GM19463 (cell line): ENCODE measurements around the gene CDAN1.
"Not testable (repeated sequence)": the region's sequence is repeated elsewhere in the genome, so short reads cannot be mapped to it uniquely, and the experiment has no call there.

Experiments
- ATAC-seq: cut with Tn5 transposase; IDR thresholded peaks from one replicate; pipeline ENCODE4 v1.9.1; 2021; ENCODE audit warnings: mild to moderate bottlenecking, moderate library complexity; ENCODE audit not compliant: unreplicated experiment

The CDAN1 gene

GRCh38 chr15:42710662-42711061 is 26.3 kb downstream of the CDAN1 start:
- ATAC-seq: no peak

- no peak for ATAC-seq
Observed at GRCh38 chr15:42707873-42708544, 28.9 kb downstream of the CDAN1 start.

GRCh38 chr15:42707068-42707467 is 29.9 kb downstream of the CDAN1 start:
- no peak for ATAC-seq

DNA sequence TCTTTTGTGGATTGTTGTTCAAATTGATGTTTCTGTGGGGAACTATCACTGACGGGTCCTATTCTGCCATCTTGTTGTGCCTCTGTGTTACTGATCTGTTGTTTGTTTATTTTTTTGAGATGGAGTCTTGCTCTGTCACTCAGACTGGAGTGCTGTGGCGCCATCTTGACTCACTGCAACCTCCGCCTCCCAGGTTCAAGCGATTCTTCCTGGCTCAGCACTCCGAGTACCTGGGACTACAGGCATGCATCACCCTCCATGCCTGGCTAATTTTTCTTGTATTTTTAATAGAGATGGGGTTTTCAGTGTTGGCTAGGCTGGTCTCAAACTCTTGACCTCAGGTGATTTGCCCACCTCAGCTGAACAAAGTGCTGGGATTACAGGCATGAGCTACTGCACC is 31.6 kb downstream of the CDAN1 start:
- ATAC-seq: no peak

DNA sequence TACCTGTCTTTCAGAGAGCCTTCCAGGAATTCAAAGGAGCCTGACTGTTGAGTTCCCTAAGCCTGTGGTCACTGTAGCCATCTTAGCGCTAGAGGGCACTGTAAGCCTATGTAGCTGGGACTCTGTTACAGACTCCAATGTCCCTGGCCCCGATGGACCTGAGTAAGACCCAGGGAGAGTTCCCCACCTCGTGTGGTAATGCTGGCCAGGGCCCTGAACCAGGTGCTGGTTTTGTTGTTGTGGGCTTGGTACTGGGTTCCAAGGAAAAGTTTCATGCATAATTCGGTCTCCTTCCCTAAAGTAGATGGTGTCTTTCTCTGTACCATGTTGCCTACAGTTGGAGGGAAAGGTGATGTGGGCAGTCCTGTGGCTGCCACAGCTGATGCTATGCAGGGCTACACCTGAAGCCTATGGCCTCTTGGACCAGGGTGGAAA is 32.4 kb downstream of the CDAN1 start:
- ATAC-seq: no peak

- no peak for ATAC-seq
Observed at GRCh38 chr15:42696626-42697025, 40.3 kb downstream of the CDAN1 start.

DNA sequence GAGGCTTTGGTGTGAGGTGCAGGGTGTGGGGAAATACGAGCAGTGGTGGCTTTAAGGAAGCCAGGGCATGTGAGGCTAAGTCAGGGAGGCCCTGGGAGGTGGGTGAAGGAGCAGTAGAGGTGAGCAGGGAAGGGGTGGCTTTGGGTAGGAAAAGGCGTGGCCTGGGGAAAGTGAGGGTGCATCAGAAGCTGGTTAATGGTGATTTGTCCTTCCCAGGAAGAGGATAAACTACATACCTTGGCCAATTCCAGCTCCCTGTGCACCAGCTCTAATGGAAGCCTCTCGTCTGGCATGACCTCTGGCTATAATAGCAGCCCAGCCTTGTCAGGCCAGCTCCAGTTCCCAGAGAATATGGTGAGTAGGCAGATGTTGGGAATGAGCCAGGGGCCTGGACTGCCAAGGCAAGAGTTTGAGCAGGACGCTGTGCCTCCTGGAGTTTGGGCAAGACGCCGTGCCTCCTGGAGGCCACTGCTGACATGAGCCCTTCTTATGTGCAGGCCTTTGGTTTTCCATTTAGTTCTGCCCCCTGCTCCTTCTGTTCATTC is 41.3 kb downstream of the CDAN1 start:
- no peak for ATAC-seq

DNA sequence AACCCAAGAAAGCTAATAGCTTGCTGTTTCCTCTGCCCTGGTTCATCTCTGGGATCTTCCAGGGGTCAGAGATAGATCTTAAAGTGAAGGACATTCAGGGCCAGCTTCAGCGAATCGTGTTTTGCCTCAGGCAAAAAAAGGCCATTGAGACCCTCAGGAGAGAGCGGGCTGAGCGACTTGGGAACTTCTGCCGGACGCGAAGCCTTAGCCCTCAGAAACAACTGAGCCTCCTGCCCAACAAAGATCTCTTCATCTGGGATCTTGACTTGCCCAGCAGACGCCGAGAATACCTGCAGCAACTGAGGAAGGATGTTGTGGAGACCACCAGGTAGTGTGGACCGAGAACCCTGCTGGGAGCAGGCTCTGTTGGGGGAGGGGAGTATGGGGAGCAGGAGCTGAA is 42.5 kb downstream of the CDAN1 start:
- no peak for ATAC-seq

- ATAC-seq: no peak
Observed at GRCh38 chr15:42693942-42694341, 43.0 kb downstream of the CDAN1 start.

DNA sequence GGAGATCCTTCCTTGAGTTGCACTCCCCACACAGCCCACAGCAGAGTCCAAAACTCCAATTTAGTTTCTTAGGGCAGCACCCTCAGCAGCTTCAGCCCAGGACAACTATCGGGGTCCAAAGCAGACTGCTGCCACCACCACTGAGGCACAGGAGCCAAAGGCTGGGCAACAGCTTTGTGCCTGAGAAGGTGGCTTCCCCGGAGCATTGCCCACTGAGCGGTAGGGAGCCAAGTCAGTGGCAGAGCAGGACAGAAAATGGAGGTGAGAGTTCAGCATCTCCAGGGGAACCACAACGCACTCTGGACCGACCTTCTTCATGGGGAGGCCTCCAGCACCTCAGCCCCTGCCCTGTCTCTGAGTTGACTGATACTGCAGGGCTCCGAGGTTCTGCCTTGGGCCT is 43.4 kb downstream of the CDAN1 start:
- no peak for ATAC-seq

- no peak for ATAC-seq
Observed at GRCh38 chr15:42692997-42693396, 43.9 kb downstream of the CDAN1 start.

- ATAC-seq: no peak
Observed at GRCh38 chr15:42692536-42692935, 44.4 kb downstream of the CDAN1 start.

- no peak for ATAC-seq
Observed at GRCh38 chr15:42691770-42692169, 45.2 kb downstream of the CDAN1 start.

- ATAC-seq: no peak
Observed at GRCh38 chr15:42691308-42691707, 45.6 kb downstream of the CDAN1 start.

GRCh38 chr15:42688301-42688700 is 48.6 kb downstream of the CDAN1 start:
- no peak for ATAC-seq

DNA sequence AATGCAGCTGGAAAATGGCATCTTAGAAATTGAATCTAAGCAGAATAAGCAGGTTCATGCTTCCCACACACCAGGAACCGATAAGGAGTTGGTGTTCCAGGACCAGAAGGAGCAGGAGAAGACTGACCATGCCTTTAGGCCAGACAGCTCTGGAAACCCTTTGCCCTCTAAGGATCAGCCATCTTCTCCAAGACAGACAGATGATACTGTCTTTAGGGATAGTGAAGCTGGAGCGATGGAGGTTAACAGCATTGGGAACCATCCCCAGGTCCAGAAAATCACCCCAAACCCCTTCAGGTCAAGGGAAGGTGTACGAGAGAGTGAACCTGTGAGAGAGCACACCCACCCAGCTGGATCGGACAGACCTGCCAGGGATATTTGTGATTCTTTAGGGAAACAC is 49.2 kb downstream of the CDAN1 start:
- ATAC-seq: no peak

- ATAC-seq: no peak
Observed at GRCh38 chr15:42686281-42686680, 50.6 kb downstream of the CDAN1 start.

- ATAC-seq: no peak
Observed at GRCh38 chr15:42681119-42681518, 55.8 kb downstream of the CDAN1 start.

GRCh38 chr15:42680142-42680482 is 56.8 kb downstream of the CDAN1 start:
- not testable (repeated sequence) for ATAC-seq

DNA sequence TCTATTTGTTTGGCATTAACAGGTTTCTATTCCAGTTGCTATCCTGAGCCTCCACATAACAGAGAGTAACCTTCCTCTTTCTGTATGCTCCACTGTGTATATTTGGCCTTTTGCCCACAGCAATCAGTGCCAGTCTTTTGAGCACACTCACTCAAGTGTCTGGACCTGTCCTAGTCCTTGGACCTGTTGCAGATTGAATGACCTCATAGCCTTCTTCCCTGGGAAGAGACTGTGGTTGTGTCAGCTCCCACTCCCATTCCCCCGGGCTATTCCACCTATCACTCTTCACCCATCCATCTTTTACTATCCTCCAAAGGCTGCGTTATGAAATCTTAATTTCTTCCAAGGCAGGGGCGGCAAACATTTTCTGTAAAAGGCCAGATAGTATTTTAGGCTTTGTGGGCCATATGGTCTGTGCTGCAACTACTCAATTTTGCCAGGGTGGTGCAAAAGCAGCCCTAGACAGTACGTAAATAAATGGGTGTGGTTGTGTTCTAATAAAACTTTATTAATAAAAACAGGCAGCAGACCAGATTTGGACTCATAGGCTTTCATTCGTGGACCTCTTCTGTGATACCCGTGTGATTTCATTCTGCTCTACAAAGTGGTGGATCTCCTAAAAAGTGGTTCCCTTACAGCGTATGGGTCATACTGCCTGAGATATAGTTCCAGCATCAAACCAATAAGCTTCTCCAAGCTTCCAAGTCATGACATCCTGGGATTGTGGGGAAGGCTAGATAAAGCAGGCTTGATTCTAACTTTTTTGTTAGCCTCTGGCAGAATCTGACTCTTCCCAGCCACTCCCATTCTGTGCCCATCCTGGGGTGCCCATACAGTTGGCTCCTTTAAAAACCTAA is 57.4 kb downstream of the CDAN1 start:
- ATAC-seq: no peak

- no peak for ATAC-seq
Observed at GRCh38 chr15:42675021-42675420, 61.9 kb downstream of the CDAN1 start.

GRCh38 chr15:42674472-42674871 is 62.5 kb downstream of the CDAN1 start:
- ATAC-seq: no peak
